GM12878 (cell line): ENCODE measurements around the gene EYS. TPM values are rescaled to one million over a fixed set of nuclear protein-coding genes. Genes with fewer than 3 reads are reported as not detected.

Source experiments
- ATAC-seq: fragments of 200-7000 bp; cut with Tn5 transposase; 3 replicates; pipeline ENCODE4 v1.9.1; 2020; ENCODE audit warnings: mild to moderate bottlenecking, moderate library complexity
- BruUV-seq: library from RNA; stranded (reverse); fragments of 400-500 nt; replicated peaks from 2 replicates; lab custom pipeline; 2021; lab: Mats Ljungman, UMichigan
- CTCF ChIA-PET: fragments of 300-600 bp; sonication (Branson Sonifier 250); formaldehyde crosslinking; extraction: SDS; loops from one replicate; lab custom pipeline; 2021; ENCODE audit warnings: inconsistent platforms; lab: Yijun Ruan, JAX
- POLR2A ChIA-PET: fragments of 350-600 bp; formaldehyde crosslinking; extraction: SDS; loops from one replicate; lab custom pipeline; 2021; ENCODE audit warnings: inconsistent platforms; lab: Charles Lee
- RAD21 ChIA-PET: fragments of 300-600 bp; sonication (Branson Sonifier 250); formaldehyde crosslinking; loops from one replicate; lab custom pipeline; 2023; ENCODE audit warnings: antibody characterized with exemption; ENCODE audit not compliant: unreplicated experiment; lab: Charles Lee
- SMC1A ChIA-PET: fragments of 300-600 bp; sonication (Branson Sonifier 250); formaldehyde crosslinking; loops from one replicate; lab custom pipeline; 2023; ENCODE audit not compliant: unreplicated experiment, uncharacterized antibody; lab: Charles Lee
- DNase-seq: peaks from one replicate; pipeline ENCODE4 v3.0.0-alpha.2; 2011; ENCODE audit warnings: low read depth, low spot score
- FAIRE-seq: peaks from 3 replicates; lab custom pipeline; 2011; peaks lifted over from hg19 to GRCh38; lab: Jason Lieb, UNC
- H2AFZ ChIP-seq: 2 replicates; pipeline ENCODE4 v1.6.0; 2011; ENCODE audit warnings: low read depth, low read length, control low read depth; ENCODE audit not compliant: control insufficient read depth
- H3K27ac ChIP-seq: 2 replicates; pipeline ENCODE4 v1.5.1; 2011; ENCODE audit warnings: control low read depth; ENCODE audit not compliant: control insufficient read depth, insufficient read depth
- H3K27me3 ChIP-seq, 2 experiments: replicated peaks in 1 of 2; 2 replicates each; pipeline versions ENCODE4 v1.6.0 to v1.6.1; 2011; ENCODE audit warnings: low read length in 1 of 2; ENCODE audit not compliant: control insufficient read depth in 2 of 2, insufficient read depth in 2 of 2
- H3K36me3 ChIP-seq, 2 experiments: 2 replicates each; pipeline ENCODE4 v1.5.1; 2011; ENCODE audit warnings: low read length in 1 of 2; ENCODE audit not compliant: control insufficient read depth in 2 of 2, insufficient read depth in 2 of 2
- H3K4me1 ChIP-seq: 2 replicates; pipeline ENCODE4 v1.6.1; 2011; ENCODE audit warnings: mild to moderate bottlenecking, low read length, moderate library complexity, mixed read lengths; ENCODE audit not compliant: control insufficient read depth, insufficient read depth
- H3K4me2 ChIP-seq: 2 replicates; pipeline ENCODE4 v1.6.0; 2011; ENCODE audit warnings: control low read depth; ENCODE audit not compliant: control insufficient read depth, insufficient read depth
- H3K4me3 ChIP-seq: fragments of 200-600 bp; sonication (generic); 2 replicates; pipeline ENCODE4 v1.5.1; 2016
- H3K79me2 ChIP-seq: 2 replicates; pipeline ENCODE4 v1.6.0; 2011; ENCODE audit warnings: low read length; ENCODE audit not compliant: control insufficient read depth, insufficient read depth
- H3K9ac ChIP-seq: 2 replicates; pipeline ENCODE4 v1.8.0; 2011; ENCODE audit warnings: low read length, control low read depth, mixed read lengths; ENCODE audit not compliant: control insufficient read depth, insufficient read depth
- H3K9me3 ChIP-seq: replicated peaks from 3 replicates; pipeline ENCODE4 v1.5.1; 2011; ENCODE audit warnings: mild to moderate bottlenecking, low read length; ENCODE audit not compliant: control insufficient read depth, insufficient read depth
- H4K20me1 ChIP-seq: 2 replicates; pipeline ENCODE4 v1.6.0; 2011; ENCODE audit not compliant: control insufficient read depth, insufficient read depth
- BACH1 ChIP-seq: fragments of 450-650 bp; IDR thresholded peaks from 2 replicates; pipeline ENCODE4 v1.6.1; 2017; ENCODE audit warnings: mild to moderate bottlenecking, borderline replicate concordance
- CEBPB ChIP-seq, 2 experiments: fragments of 150-350 bp in 1 of 2; IDR thresholded peaks; 2 replicates each; pipeline ENCODE4 v1.6.1; 2012 to 2014; ENCODE audit warnings: low read depth in 2 of 2, low read length in 2 of 2, borderline replicate concordance in 1 of 2, inconsistent platforms in 1 of 2
- GATAD2B ChIP-seq: fragments of 450-650 bp; conservative IDR thresholded peaks from 2 replicates; pipeline ENCODE4 v1.6.1; 2017; ENCODE audit warnings: low read depth, mild to moderate bottlenecking, moderate library complexity
- HDAC2 ChIP-seq: fragments of 200-600 bp; sonication (generic); IDR thresholded peaks from 2 replicates; pipeline ENCODE4 v1.6.1; 2017
- IKZF2 ChIP-seq, 2 experiments: fragments of 450-650 bp; IDR thresholded peaks; 2 replicates each; pipeline ENCODE4 v1.6.1; 2017; ENCODE audit warnings: mild to moderate bottlenecking in 2 of 2, moderate library complexity in 2 of 2
- MTA3 ChIP-seq: IDR thresholded peaks from 2 replicates; pipeline ENCODE4 v1.6.1; 2012; ENCODE audit warnings: low read length, inconsistent platforms, borderline replicate concordance
- NRF1 ChIP-seq: conservative IDR thresholded peaks from 2 replicates; pipeline ENCODE4 v1.6.1; 2011; ENCODE audit warnings: mild to moderate bottlenecking, low read depth, low read length, improper control_type of control experiment
- RB1 ChIP-seq: fragments of 450-650 bp; formaldehyde crosslinking; IDR thresholded peaks from 2 replicates; pipeline ENCODE4 v1.6.1; 2017; ENCODE audit warnings: mild to moderate bottlenecking, borderline replicate concordance
- SPI1 ChIP-seq: IDR thresholded peaks from 2 replicates; pipeline ENCODE4 v1.6.1; 2011; ENCODE audit warnings: low read depth, mild to moderate bottlenecking, low read length, moderate library complexity, borderline replicate concordance; ENCODE audit not compliant: insufficient read depth
- WGBS: methylation state at CpG from one replicate; pipeline ENCODE4 v1.1.6; 2016; ENCODE audit warnings: low lambda C conversion rate; ENCODE audit not compliant: insufficient replicate concordance, insufficient coverage; ENCODE audit errors: missing lambda C conversion rate; 5-methylcytosine and 5-hydroxymethylcytosine counted together
- in situ Hi-C: fragments of 300-500 bp; cut with MboI; formaldehyde crosslinking; loops from 9 replicates; pipeline ENCODE4 v1.14.3; 2018; ENCODE audit warnings: mixed read lengths
- intact Hi-C: fragments of 100-400 bp; cut with micrococcal nuclease; formaldehyde crosslinking; loops from one replicate; pipeline ENCODE4 v1.14.2; 2022; ENCODE audit not compliant: unreplicated experiment
- polyA plus RNA-seq, 11 experiments: library from polyadenylated mRNA; depleted of rRNA in 4 of 11; unstranded in 6 of 11; stranded (reverse) in 5 of 11; fragments of >200 nt; fragmentation: Nextera tagmentation in 4 of 11; fragmentation: Illumina TruSeq in 1 of 11; extraction: Ambion mirVana in 4 of 11; extraction: Trizol in 1 of 11; gene quantifications; 1 replicate in 1 of 11; 2 replicates in 10 of 11; pipeline versions ENCODE4 v1.2.1 to v1.2.3, GENCODE V29; 2011 to 2016; ENCODE audit warnings: inconsistent platforms in 2 of 11, missing spikeins in 2 of 11, low read depth in 1 of 11
- total RNA-seq, 4 experiments: library from RNA; depleted of rRNA in 3 of 4; stranded (reverse); fragments of >200 nt in 3 of 4; fragmentation: Illumina TruSeq in 1 of 4; extraction: Trizol in 1 of 4; gene quantifications; 2 replicates each; pipeline versions ENCODE4 v1.2.1 to v1.2.3, GENCODE V29; 2013 to 2021
- TF ChIP-seq, protein P1 (sequence below): fragments of 450-650 bp; IDR thresholded peaks from 2 replicates; pipeline ENCODE4 v1.6.1; 2017; ENCODE audit warnings: borderline replicate concordance
- TF ChIP-seq, protein P2 (sequence below): fragments of 450-650 bp; formaldehyde crosslinking; IDR thresholded peaks from 2 replicates; pipeline ENCODE4 v1.4.0; 2022; ENCODE audit warnings: mild to moderate bottlenecking, moderate library complexity
- TF ChIP-seq, protein P3 (sequence below): fragments of 450-650 bp; IDR thresholded peaks from 2 replicates; pipeline ENCODE4 v1.6.1; 2014; ENCODE audit warnings: mild to moderate bottlenecking
- TF ChIP-seq, protein P4 (sequence below): IDR thresholded peaks from 2 replicates; pipeline ENCODE4 v1.6.1; 2012; ENCODE audit warnings: low read depth, low read length, improper control_type of control experiment
- TF ChIP-seq, protein P5 (sequence below): IDR thresholded peaks from 2 replicates; pipeline ENCODE4 v1.6.1; 2011; ENCODE audit warnings: low read depth, low read length, improper control_type of control experiment, borderline replicate concordance

EYS gene
- total and polyA plus RNA-seq, 10 of the 15 experiments (the other 5 are each of a cell fraction or from before 2014, with no cell fraction given), result under 0.01 to 0.14 (median 0.02) TPM; not detected in 1

DNA sequence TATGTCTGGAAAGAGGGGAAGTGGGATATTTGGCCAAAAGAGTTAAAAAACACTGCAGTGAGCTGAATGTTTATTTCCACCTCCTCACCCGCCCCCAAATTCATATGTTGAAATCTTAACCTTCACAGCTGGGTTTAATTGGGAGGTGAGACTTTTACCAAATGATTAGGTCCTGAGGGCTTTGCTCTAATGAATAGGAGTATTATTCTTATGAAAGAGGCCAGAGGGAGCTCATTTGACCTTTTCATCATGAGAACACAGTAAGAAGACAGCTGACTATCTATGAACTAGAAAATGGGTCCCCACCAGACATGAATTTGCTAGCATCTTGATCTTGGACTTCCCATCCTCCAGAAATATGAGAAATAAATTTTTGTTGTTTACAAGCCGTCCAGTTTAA is 1042.5 kb downstream of the EYS start:
- SMC1A ChIA-PET, result interaction anchor here (0.8 kb wide), 1 partner anchor 10 kb away, joined by 3 read pairs; no protein-coding TSS in a partner anchor
- intact Hi-C loops, result no loop called here
- TF ChIP-seq, protein P1, sequence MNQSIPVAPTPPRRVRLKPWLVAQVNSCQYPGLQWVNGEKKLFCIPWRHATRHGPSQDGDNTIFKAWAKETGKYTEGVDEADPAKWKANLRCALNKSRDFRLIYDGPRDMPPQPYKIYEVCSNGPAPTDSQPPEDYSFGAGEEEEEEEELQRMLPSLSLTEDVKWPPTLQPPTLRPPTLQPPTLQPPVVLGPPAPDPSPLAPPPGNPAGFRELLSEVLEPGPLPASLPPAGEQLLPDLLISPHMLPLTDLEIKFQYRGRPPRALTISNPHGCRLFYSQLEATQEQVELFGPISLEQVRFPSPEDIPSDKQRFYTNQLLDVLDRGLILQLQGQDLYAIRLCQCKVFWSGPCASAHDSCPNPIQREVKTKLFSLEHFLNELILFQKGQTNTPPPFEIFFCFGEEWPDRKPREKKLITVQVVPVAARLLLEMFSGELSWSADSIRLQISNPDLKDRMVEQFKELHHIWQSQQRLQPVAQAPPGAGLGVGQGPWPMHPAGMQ, result no peak
- TF ChIP-seq, protein P2, sequence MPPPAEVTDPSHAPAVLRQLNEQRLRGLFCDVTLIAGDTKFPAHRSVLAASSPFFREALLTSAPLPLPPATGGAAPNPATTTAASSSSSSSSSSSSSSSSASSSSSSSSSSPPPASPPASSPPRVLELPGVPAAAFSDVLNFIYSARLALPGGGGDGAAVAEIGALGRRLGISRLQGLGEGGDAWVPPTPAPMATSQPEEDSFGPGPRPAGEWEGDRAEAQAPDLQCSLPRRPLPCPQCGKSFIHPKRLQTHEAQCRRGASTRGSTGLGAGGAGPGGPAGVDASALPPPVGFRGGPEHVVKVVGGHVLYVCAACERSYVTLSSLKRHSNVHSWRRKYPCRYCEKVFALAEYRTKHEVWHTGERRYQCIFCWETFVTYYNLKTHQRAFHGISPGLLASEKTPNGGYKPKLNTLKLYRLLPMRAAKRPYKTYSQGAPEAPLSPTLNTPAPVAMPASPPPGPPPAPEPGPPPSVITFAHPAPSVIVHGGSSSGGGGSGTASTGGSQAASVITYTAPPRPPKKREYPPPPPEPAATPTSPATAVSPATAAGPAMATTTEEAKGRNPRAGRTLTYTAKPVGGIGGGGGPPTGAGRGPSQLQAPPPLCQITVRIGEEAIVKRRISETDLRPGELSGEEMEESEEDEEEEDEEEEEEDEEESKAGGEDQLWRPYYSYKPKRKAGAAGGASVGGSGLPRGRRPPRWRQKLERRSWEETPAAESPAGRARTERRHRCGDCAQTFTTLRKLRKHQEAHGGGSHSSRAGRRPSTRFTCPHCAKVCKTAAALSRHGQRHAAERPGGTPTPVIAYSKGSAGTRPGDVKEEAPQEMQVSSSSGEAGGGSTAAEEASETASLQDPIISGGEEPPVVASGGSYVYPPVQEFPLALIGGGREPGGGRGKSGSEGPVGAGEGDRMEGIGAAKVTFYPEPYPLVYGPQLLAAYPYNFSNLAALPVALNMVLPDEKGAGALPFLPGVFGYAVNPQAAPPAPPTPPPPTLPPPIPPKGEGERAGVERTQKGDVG (CRISPR knock-in tag), result no peak
- no peak for TF ChIP-seq RB1
- TF ChIP-seq CEBPB (IDR thresholded peaks at IDR 0.05; ENCODE audit: borderline replicate concordance in 1 of 2, low read depth in 2 of 2, low read length in 2 of 2), result no peak
- TF ChIP-seq SPI1, result no peak
- TF ChIP-seq, protein P3, sequence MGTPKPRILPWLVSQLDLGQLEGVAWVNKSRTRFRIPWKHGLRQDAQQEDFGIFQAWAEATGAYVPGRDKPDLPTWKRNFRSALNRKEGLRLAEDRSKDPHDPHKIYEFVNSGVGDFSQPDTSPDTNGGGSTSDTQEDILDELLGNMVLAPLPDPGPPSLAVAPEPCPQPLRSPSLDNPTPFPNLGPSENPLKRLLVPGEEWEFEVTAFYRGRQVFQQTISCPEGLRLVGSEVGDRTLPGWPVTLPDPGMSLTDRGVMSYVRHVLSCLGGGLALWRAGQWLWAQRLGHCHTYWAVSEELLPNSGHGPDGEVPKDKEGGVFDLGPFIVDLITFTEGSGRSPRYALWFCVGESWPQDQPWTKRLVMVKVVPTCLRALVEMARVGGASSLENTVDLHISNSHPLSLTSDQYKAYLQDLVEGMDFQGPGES, result no peak
- no peak for TF ChIP-seq IKZF2 (IDR thresholded peaks at IDR 0.05)
- TF ChIP-seq GATAD2B, result no peak
- no peak for TF ChIP-seq NRF1
- TF ChIP-seq HDAC2, result no peak
- no peak for TF ChIP-seq MTA3
- TF ChIP-seq, protein P4, sequence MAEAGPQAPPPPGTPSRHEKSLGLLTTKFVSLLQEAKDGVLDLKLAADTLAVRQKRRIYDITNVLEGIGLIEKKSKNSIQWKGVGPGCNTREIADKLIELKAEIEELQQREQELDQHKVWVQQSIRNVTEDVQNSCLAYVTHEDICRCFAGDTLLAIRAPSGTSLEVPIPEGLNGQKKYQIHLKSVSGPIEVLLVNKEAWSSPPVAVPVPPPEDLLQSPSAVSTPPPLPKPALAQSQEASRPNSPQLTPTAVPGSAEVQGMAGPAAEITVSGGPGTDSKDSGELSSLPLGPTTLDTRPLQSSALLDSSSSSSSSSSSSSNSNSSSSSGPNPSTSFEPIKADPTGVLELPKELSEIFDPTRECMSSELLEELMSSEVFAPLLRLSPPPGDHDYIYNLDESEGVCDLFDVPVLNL, result no peak
- TF ChIP-seq, protein P5, sequence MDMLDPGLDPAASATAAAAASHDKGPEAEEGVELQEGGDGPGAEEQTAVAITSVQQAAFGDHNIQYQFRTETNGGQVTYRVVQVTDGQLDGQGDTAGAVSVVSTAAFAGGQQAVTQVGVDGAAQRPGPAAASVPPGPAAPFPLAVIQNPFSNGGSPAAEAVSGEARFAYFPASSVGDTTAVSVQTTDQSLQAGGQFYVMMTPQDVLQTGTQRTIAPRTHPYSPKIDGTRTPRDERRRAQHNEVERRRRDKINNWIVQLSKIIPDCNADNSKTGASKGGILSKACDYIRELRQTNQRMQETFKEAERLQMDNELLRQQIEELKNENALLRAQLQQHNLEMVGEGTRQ, result no peak
- TF ChIP-seq BACH1, result no peak

More for the DNA sequence above, 1042.5 kb downstream of the EYS start:
- 8% methylated on average over 2 of the region's 2 CpGs for WGBS
- Histone ChIP-seq H3K4me1 (no peaks in the 10 kb centered on the region), H3K9ac (no peak overlapping the region), H3K27me3 (no peaks in the 10 kb centered on the region), H3K36me3 (no peaks in the 10 kb centered on the region), H3K4me3 (no peak overlapping the region), H3K79me2 (no peaks in the 10 kb centered on the region), H4K20me1 (no peaks in the 10 kb centered on the region), H3K9me3 (no peaks in the 10 kb centered on the region), H2AFZ (no peak overlapping the region), H3K4me2 (no peak overlapping the region), H3K27ac (no peak overlapping the region)
- in situ Hi-C loops, result no loop called here
- FAIRE-seq (no peak), ATAC-seq (no peak), DNase-seq (no peak)
- POLR2A ChIA-PET, result no interaction called here
- no TSS peak for BruUV-seq
- RAD21 ChIA-PET, result no interaction called here
- CTCF ChIA-PET, result no interaction called here
